ENCODE data around the gene SNX17.

Gene SNX17

GRCh38 chr2:27380626-27381545 is 10.5 kb downstream of the SNX17 start, which contains the start of gene ZNF513:
ZNF513 (minus strand) TSS chr2:27380734; CDS start chr2:27380526, 208 bp downstream.
- peaks cover 60 to 83% of the 10 kb centered on the region in 2 donors for H3K36me3 ChIP-seq (replicated peaks in 1 of 2; ENCODE audit: control insufficient read depth in 2 of 2, insufficient read depth in 2 of 2, low read length in 2 of 2)
- no peak within 1 kb of the TSS for H3K4ac ChIP-seq (ENCODE audit: low read length)
- H2AFZ ChIP-seq (ENCODE audit: low read length), result peak within 1 kb of the TSS; percentile 86
- H2BK120ac ChIP-seq (ENCODE audit: low read depth, low read length), result peak within 1 kb of the TSS; percentile 4
- H2AK5ac ChIP-seq (ENCODE audit: low read depth, low read length), result peak within 1 kb of the TSS; percentile 73
- no peaks in the 10 kb centered on the region for H3K27me3 ChIP-seq (ENCODE audit: control insufficient read depth in 3 of 3, insufficient read depth in 3 of 3, low read depth in 1 of 3, low read length in 3 of 3)
- peak within 1 kb of the TSS; percentile 44 for H2BK5ac ChIP-seq (ENCODE audit: low read length)
- H3K4me3 ChIP-seq (ENCODE audit: low read length in 2 of 2), result peak within 1 kb of the TSS; percentile 67 to 93
- peak within 1 kb of the TSS; percentile 77 for H3K4me2 ChIP-seq (ENCODE audit: insufficient read depth, low read length, poor library complexity, severe bottlenecking)
- no peaks in the 10 kb centered on the region for H3K9me3 ChIP-seq (replicated peaks in 1 of 2; ENCODE audit: control insufficient read depth in 2 of 2, insufficient read depth in 1 of 2, low read depth in 1 of 2, low read length in 2 of 2)
- H2BK12ac ChIP-seq (ENCODE audit: low read length), result no peak within 1 kb of the TSS
- H3K27ac ChIP-seq (replicated peaks; ENCODE audit: low read length), result peak within 1 kb of the TSS; percentile 89
- H4K91ac ChIP-seq (ENCODE audit: low read depth, low read length, poor library complexity), result peak within 1 kb of the TSS; percentile 85
- peak within 1 kb of the TSS; percentile 87 for H3K23ac ChIP-seq (ENCODE audit: low read depth, low read length, poor library complexity)
- DNase-seq (ENCODE audit: low spot score), result peak; percentile 93
- peaks cover 6 to 11% of the 10 kb centered on the region in 2 donors for H3K4me1 ChIP-seq (ENCODE audit: control insufficient read depth in 2 of 2, insufficient read depth in 1 of 2, low read depth in 1 of 2, low read length in 2 of 2)
- peak within 1 kb of the TSS; percentile 53 for H4K8ac ChIP-seq (ENCODE audit: low read depth, low read length)
- H2BK15ac ChIP-seq (ENCODE audit: low read length), result peak within 1 kb of the TSS; percentile 12
- H3K14ac ChIP-seq (ENCODE audit: low read length), result peak within 1 kb of the TSS; percentile 79
- peak within 1 kb of the TSS; percentile 89 for H3K9ac ChIP-seq (ENCODE audit: low read depth, low read length, poor library complexity)
- WGBS, 2 donors (ENCODE audit: extremely low coverage in 2 of 2, insufficient read length in 2 of 2, insufficient replicate concordance in 1 of 2), result no CpG with 5 or more reads among the region's 67 CpGs
- peaks cover 9% of the 10 kb centered on the region for H3K79me1 ChIP-seq (ENCODE audit: low read depth, low read length)
- peak within 1 kb of the TSS; percentile 89 for H3K18ac ChIP-seq (ENCODE audit: low read length)

- Histone ChIP-seq H2AFZ (ENCODE audit: low read length) (no peak overlapping the region), H2AK5ac (ENCODE audit: low read depth, low read length) (peak overlapping the region; percentile 73), H3K4me3 (ENCODE audit: low read length in 2 of 2) (peak overlapping the region in 1 of 2 donors; percentile 17), H2BK12ac (ENCODE audit: low read length) (no peak overlapping the region), H3K27me3 (ENCODE audit: control insufficient read depth in 3 of 3, insufficient read depth in 3 of 3, low read depth in 1 of 3, low read length in 3 of 3) (no peaks in the 10 kb centered on the region), H3K18ac (ENCODE audit: low read length) (no peak overlapping the region), H3K14ac (ENCODE audit: low read length) (no peak overlapping the region), H4K91ac (ENCODE audit: low read depth, low read length, poor library complexity) (peak overlapping the region; percentile 85), H3K23ac (ENCODE audit: low read depth, low read length, poor library complexity) (peak overlapping the region; percentile 43), H3K27ac (replicated peaks; ENCODE audit: low read length) (peak overlapping the region; percentile 89), H3K4me1 (ENCODE audit: control insufficient read depth in 2 of 2, insufficient read depth in 1 of 2, low read depth in 1 of 2, low read length in 2 of 2) (peaks cover 6 to 11% of the 10 kb centered on the region in 2 donors), H2BK120ac (ENCODE audit: low read depth, low read length) (no peak overlapping the region), H3K4ac (ENCODE audit: low read length) (no peak overlapping the region), H3K9ac (ENCODE audit: low read depth, low read length, poor library complexity) (no peak overlapping the region), H4K8ac (ENCODE audit: low read depth, low read length) (no peak overlapping the region), H3K79me1 (ENCODE audit: low read depth, low read length) (peaks cover 7% of the 10 kb centered on the region), H2BK15ac (ENCODE audit: low read length) (peak overlapping the region; percentile 12), H2BK5ac (ENCODE audit: low read length) (peak overlapping the region; percentile 44), H3K9me3 (replicated peaks in 1 of 2; ENCODE audit: control insufficient read depth in 2 of 2, insufficient read depth in 1 of 2, low read depth in 1 of 2, low read length in 2 of 2) (no peaks in the 10 kb centered on the region), H3K4me2 (ENCODE audit: insufficient read depth, low read length, poor library complexity, severe bottlenecking) (no peak overlapping the region), H3K36me3 (replicated peaks in 1 of 2; ENCODE audit: control insufficient read depth in 2 of 2, insufficient read depth in 2 of 2, low read length in 2 of 2) (peaks cover 55 to 81% of the 10 kb centered on the region in 2 donors)
- no CpG with 5 or more reads among the region's 10 CpGs for WGBS, 2 donors (ENCODE audit: extremely low coverage in 2 of 2, insufficient read length in 2 of 2, insufficient replicate concordance in 1 of 2)
- no peak for DNase-seq (ENCODE audit: low spot score)
Measured at GRCh38 chr2:27381577-27382181, 11.3 kb downstream of the SNX17 start.

- Histone ChIP-seq H3K4ac (ENCODE audit: low read length) (no peak overlapping the region), H2AK5ac (ENCODE audit: low read depth, low read length) (no peak overlapping the region), H3K27me3 (ENCODE audit: control insufficient read depth in 3 of 3, insufficient read depth in 3 of 3, low read depth in 1 of 3, low read length in 3 of 3) (no peaks in the 10 kb centered on the region), H3K9ac (ENCODE audit: low read depth, low read length, poor library complexity) (no peak overlapping the region), H3K14ac (ENCODE audit: low read length) (no peak overlapping the region), H2BK120ac (ENCODE audit: low read depth, low read length) (no peak overlapping the region), H2BK12ac (ENCODE audit: low read length) (no peak overlapping the region), H3K23ac (ENCODE audit: low read depth, low read length, poor library complexity) (no peak overlapping the region), H3K4me1 (ENCODE audit: control insufficient read depth in 2 of 2, insufficient read depth in 1 of 2, low read depth in 1 of 2, low read length in 2 of 2) (no peaks in the 10 kb centered on the region), H3K27ac (replicated peaks; ENCODE audit: low read length) (no peak overlapping the region), H4K91ac (ENCODE audit: low read depth, low read length, poor library complexity) (no peak overlapping the region), H3K79me1 (ENCODE audit: low read depth, low read length) (peaks cover 6% of the 10 kb centered on the region), H3K36me3 (replicated peaks in 1 of 2; ENCODE audit: control insufficient read depth in 2 of 2, insufficient read depth in 2 of 2, low read length in 2 of 2) (peaks cover 14 to 39% of the 10 kb centered on the region in 2 donors), H2BK15ac (ENCODE audit: low read length) (no peak overlapping the region), H3K9me3 (replicated peaks in 1 of 2; ENCODE audit: control insufficient read depth in 2 of 2, insufficient read depth in 1 of 2, low read depth in 1 of 2, low read length in 2 of 2) (peaks cover 0 to 3% of the 10 kb centered on the region in 2 donors), H4K8ac (ENCODE audit: low read depth, low read length) (no peak overlapping the region), H2BK5ac (ENCODE audit: low read length) (no peak overlapping the region), H2AFZ (ENCODE audit: low read length) (no peak overlapping the region), H3K4me2 (ENCODE audit: insufficient read depth, low read length, poor library complexity, severe bottlenecking) (no peak overlapping the region), H3K18ac (ENCODE audit: low read length) (no peak overlapping the region), H3K4me3 (ENCODE audit: low read length in 2 of 2) (no peak overlapping the region)
- WGBS, 2 donors (ENCODE audit: extremely low coverage in 2 of 2, insufficient read length in 2 of 2, insufficient replicate concordance in 1 of 2), result no CpG with 5 or more reads among the region's 9 CpGs
- DNase-seq (ENCODE audit: low spot score), result no peak
Measured at GRCh38 chr2:27390822-27391679, 20.6 kb downstream of the SNX17 start.

Measured in neuronal stem cell (in vitro differentiated cells).